GM18861 (cell line): Measurements from ENCODE around the gene TP63.

ENCODE experiments used
- ATAC-seq: cut with Tn5 transposase; IDR thresholded peaks from one replicate; pipeline ENCODE4 v1.9.1; 2021; ENCODE audit not compliant: unreplicated experiment

Gene TP63

DNA sequence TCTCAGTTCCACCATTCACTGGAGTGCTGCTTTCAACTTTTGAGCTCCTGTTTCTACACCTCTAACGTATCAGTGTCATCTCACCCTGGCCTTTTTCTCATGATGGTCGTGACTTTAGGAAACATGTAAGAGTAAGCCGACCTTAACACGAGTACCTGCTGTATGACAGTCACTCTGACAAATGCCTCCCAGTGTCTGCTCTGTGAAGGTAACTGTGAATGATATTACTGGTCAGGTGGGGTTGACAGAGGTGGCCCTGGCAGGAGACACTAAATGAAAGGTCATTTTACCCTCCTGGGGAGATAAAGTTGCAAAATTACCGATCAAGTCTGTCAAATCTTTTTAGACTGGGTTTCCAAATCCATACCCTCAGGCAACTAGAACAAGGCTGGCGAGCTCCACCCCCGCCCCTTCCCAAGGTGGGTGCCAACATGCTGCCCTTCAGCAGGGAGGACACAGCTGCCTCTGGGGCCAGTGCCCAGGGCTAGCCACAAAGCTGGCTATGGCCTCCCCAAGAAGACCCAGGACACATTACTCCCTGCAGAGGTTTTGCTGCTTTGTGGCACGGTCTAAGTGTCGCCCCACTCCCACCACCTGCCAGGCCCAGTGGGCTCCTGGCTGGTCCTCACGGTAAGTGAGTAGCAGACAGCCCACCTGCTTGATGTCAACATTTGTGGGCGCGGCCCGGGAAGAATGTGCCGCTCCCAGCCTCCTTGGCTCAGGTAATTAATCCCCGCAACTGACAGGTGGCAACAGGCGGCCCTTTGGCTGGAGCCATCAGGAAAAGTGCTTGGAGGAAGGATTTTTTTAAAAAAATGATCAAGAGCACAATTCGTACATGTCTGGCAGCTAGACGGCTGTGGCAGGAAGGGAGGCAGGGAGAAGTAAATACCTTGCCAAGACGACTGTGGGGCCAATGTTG lies 211.8 kb downstream of the TP63 start:
- no peak for ATAC-seq

- ATAC-seq: no peak
These were observed 213.9 kb downstream of the TP63 start for GRCh38 chr3:189845069-189845468.

- no peak for ATAC-seq
These were observed 217.3 kb downstream of the TP63 start for GRCh38 chr3:189848395-189849040.

DNA sequence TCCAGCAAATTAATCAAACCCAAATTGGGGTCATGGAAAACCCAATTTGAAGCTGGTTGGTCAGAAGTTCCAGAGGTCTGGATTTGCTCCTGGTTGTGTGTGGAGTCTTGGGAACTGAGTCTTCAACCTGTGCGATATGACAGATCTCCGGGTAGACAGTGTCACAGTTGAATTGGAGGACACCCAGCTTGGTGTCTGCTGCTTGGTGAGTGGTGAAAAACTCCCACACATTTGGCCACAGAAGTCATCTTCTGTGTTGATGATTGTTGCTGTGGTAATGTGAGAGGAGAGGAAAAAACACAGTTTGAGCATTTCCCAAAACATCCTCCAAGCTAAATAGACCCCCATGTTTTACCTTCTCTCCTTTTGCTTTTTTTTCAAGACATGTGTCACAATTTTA lies 218.1 kb downstream of the TP63 start:
- no peak for ATAC-seq

- no peak for ATAC-seq
These were observed 220.5 kb downstream of the TP63 start for GRCh38 chr3:189851682-189852081.

DNA sequence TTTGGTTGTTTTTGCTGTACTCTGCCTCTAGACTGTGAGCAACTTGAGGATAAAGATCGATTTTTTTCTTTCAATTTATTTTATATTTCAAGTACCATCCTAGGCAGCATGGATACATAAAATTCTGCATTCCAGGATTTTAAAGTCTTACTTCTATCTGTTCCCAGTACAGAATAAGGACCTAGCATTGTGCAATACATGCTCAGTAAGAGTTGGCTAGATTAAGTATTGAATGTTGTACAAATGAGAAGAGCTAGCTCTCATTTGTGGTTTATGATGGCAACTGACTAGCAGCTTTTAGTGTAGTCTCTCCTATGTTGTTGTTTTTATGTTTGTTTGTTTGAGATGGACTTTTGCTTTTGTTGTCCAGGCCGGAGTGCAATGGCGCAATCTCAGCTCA lies 222.7 kb downstream of the TP63 start:
- ATAC-seq: no peak

DNA sequence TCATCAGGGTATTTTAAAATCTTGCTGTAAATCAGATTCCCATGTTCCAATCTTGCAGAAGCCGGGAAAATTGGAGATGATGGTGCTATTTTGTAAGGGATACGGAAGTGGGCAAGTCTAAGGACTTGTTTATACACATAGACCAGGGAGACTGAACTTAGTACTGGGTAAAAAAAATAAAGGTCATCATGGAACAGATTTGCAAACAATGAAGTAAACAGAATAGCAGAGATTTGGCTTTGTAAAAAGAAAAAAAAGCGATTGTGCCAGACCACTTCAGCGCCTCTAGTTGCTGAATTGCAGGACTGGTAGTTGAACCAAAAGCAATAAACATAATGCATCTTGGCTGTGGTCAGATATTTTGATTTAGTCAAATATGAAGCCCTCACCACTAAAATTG lies 229.1 kb downstream of the TP63 start:
- no peak for ATAC-seq

DNA sequence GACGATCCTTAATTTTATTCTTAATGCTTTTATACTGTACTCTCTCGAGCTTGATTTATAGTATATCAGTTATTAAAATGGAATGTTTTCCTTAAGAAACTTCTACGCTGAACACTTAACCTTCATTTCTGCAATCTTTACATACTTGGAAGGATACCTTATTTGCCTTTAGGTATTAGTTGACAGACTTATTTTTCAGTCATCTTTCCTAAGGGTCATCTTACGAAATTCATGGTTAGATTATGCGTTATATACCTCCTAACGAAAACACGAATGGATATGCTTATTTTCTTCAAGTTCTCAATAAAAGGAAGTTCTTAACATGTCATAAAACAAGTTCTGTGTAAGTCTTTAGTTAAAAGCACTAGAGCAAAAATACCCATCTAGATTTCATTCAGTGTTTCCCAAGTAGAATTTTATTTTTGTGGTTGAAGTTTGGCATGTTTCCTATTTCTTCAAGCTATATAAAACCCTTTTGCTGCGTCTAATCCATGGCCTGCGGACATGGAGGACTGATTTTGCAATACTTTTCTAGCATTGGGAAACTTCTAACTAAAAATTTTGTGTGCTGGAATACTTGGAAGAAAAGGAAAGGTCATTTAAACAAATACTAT lies 231.3 kb downstream of the TP63 start:
- no peak for ATAC-seq

DNA sequence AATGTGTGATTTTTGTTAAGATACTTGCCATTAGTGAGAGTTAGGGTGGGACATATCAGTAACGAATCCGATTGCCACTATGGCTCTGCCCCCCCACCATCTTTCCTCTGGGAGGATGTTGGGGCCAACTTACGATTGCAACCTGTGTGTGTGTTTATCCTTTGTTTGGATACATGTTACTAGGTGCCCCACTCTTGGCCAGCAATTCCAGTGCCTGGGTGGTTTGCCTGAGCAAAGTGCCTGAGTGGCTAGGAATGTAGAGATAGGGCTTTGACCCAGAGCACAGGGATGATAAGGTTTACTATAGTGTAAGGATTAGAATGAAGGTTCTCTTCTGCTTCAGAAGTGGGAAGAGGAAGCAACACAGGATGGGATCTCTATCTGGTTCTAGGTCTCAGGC lies 231.8 kb downstream of the TP63 start:
- no peak for ATAC-seq

GRCh38 chr3:189868061-189868460 lies 236.9 kb downstream of the TP63 start:
- ATAC-seq: no peak

GRCh38 chr3:189869165-189869564 lies 238.0 kb downstream of the TP63 start:
- ATAC-seq: no peak

- no peak for ATAC-seq
These were observed 240.2 kb downstream of the TP63 start for GRCh38 chr3:189871418-189871817.

DNA sequence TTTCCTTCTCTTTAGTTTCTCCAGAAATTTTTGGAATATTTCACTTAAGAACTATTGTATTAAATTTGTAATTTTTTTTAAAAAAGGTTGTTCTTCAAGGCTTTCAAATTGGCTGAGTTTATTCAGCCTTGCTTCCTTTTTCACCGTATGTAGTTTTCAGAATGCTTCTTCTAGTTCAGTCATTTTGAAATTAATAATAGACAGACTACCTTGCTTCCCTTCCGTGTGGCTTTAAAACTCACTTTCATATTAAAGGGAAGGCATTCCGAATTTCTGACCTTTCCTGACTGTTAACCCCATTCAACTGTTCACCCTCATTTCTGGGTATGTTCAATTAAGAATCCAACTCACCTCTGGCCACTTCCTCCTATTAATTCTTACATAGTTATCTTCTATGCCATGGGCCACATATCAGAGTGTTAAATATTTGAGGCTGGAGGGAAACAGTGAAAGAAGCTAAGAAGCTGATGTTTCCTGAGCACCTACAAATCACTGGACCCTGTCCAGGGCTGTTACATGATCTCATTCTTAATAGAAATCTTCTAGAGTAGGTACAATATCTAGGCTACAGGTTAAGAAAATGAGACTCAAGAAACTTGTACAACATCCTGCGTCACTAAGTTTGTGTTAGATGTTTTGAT lies 252.0 kb downstream of the TP63 start:
- peak; percentile 72 for ATAC-seq

- ATAC-seq: no peak
These were observed 259.3 kb downstream of the TP63 start for GRCh38 chr3:189890496-189890895.

GRCh38 chr3:189896533-189896932 lies 265.3 kb downstream of the TP63 start:
- no peak for ATAC-seq

DNA sequence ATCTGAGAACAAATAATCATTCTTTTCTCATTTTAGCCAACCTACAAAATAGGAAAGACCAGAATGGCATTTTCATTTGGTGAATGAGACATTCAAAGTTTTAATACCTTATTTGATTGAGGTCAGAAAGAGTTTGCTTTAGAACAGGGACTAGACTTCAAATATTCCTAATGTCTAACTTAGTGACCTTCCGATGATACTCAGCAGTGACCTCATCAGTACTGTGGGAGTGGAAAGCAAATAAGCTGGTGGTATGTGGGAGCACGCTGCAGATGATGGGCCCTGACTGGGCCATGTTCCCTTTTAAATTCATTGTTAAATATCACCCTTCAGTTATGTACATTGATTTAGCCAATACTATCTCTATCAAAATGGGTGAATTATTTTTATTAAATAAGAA lies 266.2 kb downstream of the TP63 start:
- no peak for ATAC-seq

DNA sequence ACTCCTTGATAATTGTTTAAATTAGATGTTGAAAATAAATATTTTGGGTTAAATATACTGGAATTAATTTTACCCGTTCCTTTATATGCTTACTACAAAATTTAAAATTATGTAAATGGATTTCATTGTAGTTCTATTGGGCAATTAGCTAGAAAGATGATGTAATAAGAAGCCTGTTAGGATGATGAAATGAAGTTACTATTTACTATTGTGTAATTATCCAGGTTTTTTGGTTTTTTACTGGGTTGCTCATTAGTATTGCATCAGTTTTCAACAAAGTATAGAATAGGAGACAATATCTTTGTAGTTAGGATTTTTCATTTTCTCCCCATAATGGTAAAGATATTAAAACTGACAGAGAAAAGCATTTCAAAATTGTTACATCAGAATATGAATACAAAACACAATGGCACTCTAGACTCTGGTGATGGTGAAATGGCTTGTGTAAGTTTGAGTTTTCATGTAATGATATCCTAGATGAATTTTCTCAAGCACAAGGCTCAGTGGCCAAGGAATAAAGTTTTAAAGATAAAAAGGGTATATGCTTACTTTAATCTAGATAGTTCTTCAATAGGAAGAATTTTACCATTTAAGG lies 267.5 kb downstream of the TP63 start:
- ATAC-seq: no peak

DNA sequence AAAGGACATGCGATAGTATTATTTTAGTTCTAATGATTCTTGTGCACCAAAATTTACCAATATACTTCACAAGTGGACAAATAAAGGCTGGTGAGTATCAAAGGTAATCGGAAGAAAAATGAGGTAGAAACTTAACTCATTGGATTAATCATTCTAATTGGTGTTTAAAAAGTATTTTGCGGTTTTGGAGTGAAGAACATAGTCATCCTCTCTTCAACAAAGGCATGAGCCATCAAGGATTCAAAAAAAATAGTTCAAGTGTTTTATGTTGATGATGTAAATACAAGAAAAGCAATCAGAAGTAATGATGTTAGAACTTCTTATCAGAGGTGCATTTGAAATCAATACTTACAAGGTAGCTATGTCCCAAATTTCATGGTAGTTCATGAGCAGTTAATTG lies 268.0 kb downstream of the TP63 start:
- ATAC-seq: no peak

DNA sequence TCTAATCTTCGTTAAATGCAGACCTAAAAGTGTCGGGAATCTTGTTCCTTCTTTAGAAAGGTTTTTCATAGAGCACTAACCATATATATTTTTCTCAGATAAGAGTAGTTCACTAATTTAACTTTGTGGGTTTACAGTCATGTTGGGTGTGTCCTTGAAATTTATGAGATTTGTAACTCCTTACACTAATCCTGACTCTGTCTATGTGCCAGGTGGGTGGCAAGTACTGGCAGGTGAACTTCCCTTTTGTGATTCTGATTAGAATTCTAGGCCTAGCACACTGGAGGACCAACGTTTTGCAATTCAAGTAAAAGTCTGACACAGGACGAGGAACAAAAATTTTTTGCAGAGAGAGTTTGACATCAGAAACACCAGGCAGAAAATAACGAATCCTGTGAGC lies 269.4 kb downstream of the TP63 start:
- no peak for ATAC-seq

DNA sequence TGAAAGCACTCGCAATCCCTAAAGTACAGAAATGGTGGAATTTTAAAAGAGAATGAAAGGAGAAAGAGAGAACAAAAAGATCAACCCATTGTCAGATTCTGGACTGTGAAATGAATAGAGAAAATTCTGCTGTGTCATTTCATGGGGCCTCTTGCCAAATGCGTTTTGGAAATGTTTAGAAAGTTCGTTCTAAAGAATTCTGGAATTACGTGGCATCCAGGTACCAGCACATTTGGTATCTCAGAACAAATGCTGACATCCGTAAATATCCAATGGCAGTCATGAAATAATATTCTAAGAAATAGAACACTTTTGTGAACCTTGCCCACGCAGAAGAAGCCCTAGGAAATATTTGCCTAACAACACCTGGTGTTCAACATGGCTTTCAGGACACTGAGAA lies 270.3 kb downstream of the TP63 start:
- no peak for ATAC-seq
